ENCODE results near the gene TMEM217.

The TMEM217 gene

GRCh38 chr6:37283671-37284151 is 25.8 kb upstream of the TMEM217 start:
- Histone ChIP-seq H3K4me1 (ENCODE audit: control insufficient read depth in 1 of 2, insufficient read depth in 2 of 2, low read length in 2 of 2) (peaks cover 4% of the 10 kb centered on the region in 2 experiments), H3K27me3 (ENCODE audit: insufficient read depth, low read length) (no peaks in the 10 kb centered on the region), H2BK5ac (ENCODE audit: low read depth, low read length, poor library complexity) (no peak overlapping the region), H2AFZ (ENCODE audit: insufficient read depth, low read length, poor library complexity) (no peak overlapping the region), H2BK12ac (ENCODE audit: low read length) (no peak overlapping the region), H4K12ac (ENCODE audit: low read depth, low read length) (no peak overlapping the region), H2AK5ac (ENCODE audit: low read length) (no peak overlapping the region), H3K4ac (ENCODE audit: low read depth, low read length) (no peak overlapping the region), H3K14ac (ENCODE audit: low read length) (no peak overlapping the region), H3K79me1 (ENCODE audit: low read length) (no peaks in the 10 kb centered on the region), H3K4me2 (ENCODE audit: low read length) (no peak overlapping the region), H3K4me3 (ENCODE audit: low read depth, low read length) (no peak overlapping the region), H3K36me3 (ENCODE audit: control insufficient read depth in 1 of 2, insufficient read depth in 2 of 2, low read length in 2 of 2) (peaks cover 17 to 38% of the 10 kb centered on the region in 2 experiments), H2BK120ac (ENCODE audit: insufficient read depth, low read length, poor library complexity) (no peak overlapping the region), H3K27ac (ENCODE audit: low read depth, low read length) (no peak overlapping the region), H3K9ac (ENCODE audit: low read length) (no peak overlapping the region), H3K23ac (ENCODE audit: low read length) (no peak overlapping the region), H3K79me2 (ENCODE audit: control insufficient read depth, insufficient read depth, low read length, poor library complexity) (no peaks in the 10 kb centered on the region), H3K9me3 (ENCODE audit: insufficient read depth, low read depth, low read length) (no peaks in the 10 kb centered on the region), H4K91ac (ENCODE audit: low read depth, low read length) (no peak overlapping the region), H3K18ac (ENCODE audit: low read length) (no peak overlapping the region), H4K8ac (ENCODE audit: low read depth, low read length) (no peak overlapping the region)
- no CpG with 5 or more reads among the region's 3 CpGs for WGBS (ENCODE audit: extremely low coverage, insufficient coverage, insufficient read length)
- no peak for DNase-seq

- H3K4me2 ChIP-seq (ENCODE audit: low read length), result no peak overlapping the region
- H4K8ac ChIP-seq (ENCODE audit: low read depth, low read length), result no peak overlapping the region
- no peaks in the 10 kb centered on the region for H3K79me2 ChIP-seq (ENCODE audit: control insufficient read depth, insufficient read depth, low read length, poor library complexity)
- no peak overlapping the region for H4K12ac ChIP-seq (ENCODE audit: low read depth, low read length)
- H3K18ac ChIP-seq (ENCODE audit: low read length), result no peak overlapping the region
- no peak overlapping the region for H3K9ac ChIP-seq (ENCODE audit: low read length)
- H4K91ac ChIP-seq (ENCODE audit: low read depth, low read length), result no peak overlapping the region
- H3K27ac ChIP-seq (ENCODE audit: low read depth, low read length), result no peak overlapping the region
- H3K36me3 ChIP-seq (ENCODE audit: control insufficient read depth in 1 of 2, insufficient read depth in 2 of 2, low read length in 2 of 2), result peaks cover 17 to 36% of the 10 kb centered on the region in 2 experiments
- H3K14ac ChIP-seq (ENCODE audit: low read length), result no peak overlapping the region
- no peak overlapping the region for H2BK5ac ChIP-seq (ENCODE audit: low read depth, low read length, poor library complexity)
- H3K4me3 ChIP-seq (ENCODE audit: low read depth, low read length), result no peak overlapping the region
- no CpG with 5 or more reads among the region's 3 CpGs for WGBS (ENCODE audit: extremely low coverage, insufficient coverage, insufficient read length)
- H2BK120ac ChIP-seq (ENCODE audit: insufficient read depth, low read length, poor library complexity), result no peak overlapping the region
- H3K23ac ChIP-seq (ENCODE audit: low read length), result no peak overlapping the region
- no peak overlapping the region for H3K4ac ChIP-seq (ENCODE audit: low read depth, low read length)
- H2AFZ ChIP-seq (ENCODE audit: insufficient read depth, low read length, poor library complexity), result no peak overlapping the region
- H3K79me1 ChIP-seq (ENCODE audit: low read length), result no peaks in the 10 kb centered on the region
- DNase-seq, result no peak
- H3K27me3 ChIP-seq (ENCODE audit: insufficient read depth, low read length), result no peaks in the 10 kb centered on the region
- H2AK5ac ChIP-seq (ENCODE audit: low read length), result no peak overlapping the region
- no peak overlapping the region for H2BK12ac ChIP-seq (ENCODE audit: low read length)
- H3K4me1 ChIP-seq (ENCODE audit: control insufficient read depth in 1 of 2, insufficient read depth in 2 of 2, low read length in 2 of 2), result peaks cover 4% of the 10 kb centered on the region in 2 experiments
- H3K9me3 ChIP-seq (ENCODE audit: insufficient read depth, low read depth, low read length), result no peaks in the 10 kb centered on the region
Observed at GRCh38 chr6:37283268-37283667, 25.3 kb upstream of the TMEM217 start.

- Histone ChIP-seq H3K36me3 (ENCODE audit: control insufficient read depth in 1 of 2, insufficient read depth in 2 of 2, low read length in 2 of 2) (peaks cover 17 to 35% of the 10 kb centered on the region in 2 experiments), H3K9ac (ENCODE audit: low read length) (no peak overlapping the region), H3K4me3 (ENCODE audit: low read depth, low read length) (no peak overlapping the region), H4K8ac (ENCODE audit: low read depth, low read length) (no peak overlapping the region), H4K12ac (ENCODE audit: low read depth, low read length) (no peak overlapping the region), H3K4ac (ENCODE audit: low read depth, low read length) (no peak overlapping the region), H3K23ac (ENCODE audit: low read length) (no peak overlapping the region), H2AFZ (ENCODE audit: insufficient read depth, low read length, poor library complexity) (no peak overlapping the region), H3K4me2 (ENCODE audit: low read length) (no peak overlapping the region), H2BK120ac (ENCODE audit: insufficient read depth, low read length, poor library complexity) (no peak overlapping the region), H3K27me3 (ENCODE audit: insufficient read depth, low read length) (no peaks in the 10 kb centered on the region), H2BK12ac (ENCODE audit: low read length) (no peak overlapping the region), H3K79me1 (ENCODE audit: low read length) (no peaks in the 10 kb centered on the region), H3K79me2 (ENCODE audit: control insufficient read depth, insufficient read depth, low read length, poor library complexity) (no peaks in the 10 kb centered on the region), H3K18ac (ENCODE audit: low read length) (no peak overlapping the region), H3K9me3 (ENCODE audit: insufficient read depth, low read depth, low read length) (no peaks in the 10 kb centered on the region), H2AK5ac (ENCODE audit: low read length) (no peak overlapping the region), H3K4me1 (ENCODE audit: control insufficient read depth in 1 of 2, insufficient read depth in 2 of 2, low read length in 2 of 2) (peaks cover 4% of the 10 kb centered on the region in 2 experiments), H3K27ac (ENCODE audit: low read depth, low read length) (no peak overlapping the region), H2BK5ac (ENCODE audit: low read depth, low read length, poor library complexity) (no peak overlapping the region), H3K14ac (ENCODE audit: low read length) (no peak overlapping the region), H4K91ac (ENCODE audit: low read depth, low read length) (no peak overlapping the region)
- WGBS (ENCODE audit: extremely low coverage, insufficient coverage, insufficient read length), result no CpG with 5 or more reads among the region's 2 CpGs
- DNase-seq, result no peak
Observed at GRCh38 chr6:37282371-37282770, 24.4 kb upstream of the TMEM217 start.

GRCh38 chr6:37280162-37280887 is 22.4 kb upstream of the TMEM217 start:
- Histone ChIP-seq H3K27ac (ENCODE audit: low read depth, low read length) (no peak overlapping the region), H3K18ac (ENCODE audit: low read length) (no peak overlapping the region), H3K9me3 (ENCODE audit: insufficient read depth, low read depth, low read length) (no peaks in the 10 kb centered on the region), H4K8ac (ENCODE audit: low read depth, low read length) (no peak overlapping the region), H4K12ac (ENCODE audit: low read depth, low read length) (no peak overlapping the region), H3K4me3 (ENCODE audit: low read depth, low read length) (peak overlapping the region; percentile 26), H3K79me1 (ENCODE audit: low read length) (no peaks in the 10 kb centered on the region), H2BK12ac (ENCODE audit: low read length) (no peak overlapping the region), H2BK5ac (ENCODE audit: low read depth, low read length, poor library complexity) (no peak overlapping the region), H3K36me3 (ENCODE audit: control insufficient read depth in 1 of 2, insufficient read depth in 2 of 2, low read length in 2 of 2) (peaks cover 15 to 33% of the 10 kb centered on the region in 2 experiments), H4K91ac (ENCODE audit: low read depth, low read length) (no peak overlapping the region), H2AFZ (ENCODE audit: insufficient read depth, low read length, poor library complexity) (no peak overlapping the region), H3K4me2 (ENCODE audit: low read length) (no peak overlapping the region), H3K4ac (ENCODE audit: low read depth, low read length) (no peak overlapping the region), H2BK120ac (ENCODE audit: insufficient read depth, low read length, poor library complexity) (no peak overlapping the region), H2AK5ac (ENCODE audit: low read length) (no peak overlapping the region), H3K27me3 (ENCODE audit: insufficient read depth, low read length) (no peaks in the 10 kb centered on the region), H3K9ac (ENCODE audit: low read length) (no peak overlapping the region), H3K4me1 (ENCODE audit: control insufficient read depth in 1 of 2, insufficient read depth in 2 of 2, low read length in 2 of 2) (peaks cover 4% of the 10 kb centered on the region in 2 experiments), H3K79me2 (ENCODE audit: control insufficient read depth, insufficient read depth, low read length, poor library complexity) (no peaks in the 10 kb centered on the region), H3K14ac (ENCODE audit: low read length) (no peak overlapping the region), H3K23ac (ENCODE audit: low read length) (no peak overlapping the region)
- DNase-seq, result no peak
- no CpG with 5 or more reads among the region's 8 CpGs for WGBS (ENCODE audit: extremely low coverage, insufficient coverage, insufficient read length)
